Kidney (tissue), 14 donors: ENCODE results near the gene ARL3. TPM values are rescaled to one million over a fixed set of nuclear protein-coding genes. Genes with fewer than 3 reads are reported as not detected.
A peak's percentile ranks its signal among the peaks of the same experiment; 100 is the strongest.

ENCODE experiments used
- DNase-seq, 5 donors: peaks; one replicate each; pipeline ENCODE4 v3.0.0-alpha.2; 2013 to 2020
- FAIRE-seq: peaks from 2 replicates; lab custom pipeline; 2012; peaks lifted over from hg19 to GRCh38; lab: Jason Lieb, UNC
- H3K27ac ChIP-seq, 2 donors: one replicate each; pipeline ENCODE4 v1.7.0; 2013; ENCODE audit warnings: low read depth in 2 of 2, low read length in 2 of 2, inconsistent platforms in 1 of 2
- H3K27me3 ChIP-seq: one replicate; pipeline ENCODE4 v1.7.1; 2013; ENCODE audit warnings: low read length, inconsistent platforms; ENCODE audit not compliant: control insufficient read depth, insufficient read depth
- H3K36me3 ChIP-seq, 3 donors: one replicate each; pipeline versions ENCODE4 v1.7.0 to v1.7.1; 2013; ENCODE audit warnings: low read length in 3 of 3, control low read depth in 1 of 3, inconsistent platforms in 1 of 3; ENCODE audit not compliant: insufficient read depth in 3 of 3, control insufficient read depth in 2 of 3
- H3K4me1 ChIP-seq, 3 donors: one replicate each; pipeline versions ENCODE4 v1.7.0 to v1.7.1; 2013; ENCODE audit warnings: low read length in 3 of 3, inconsistent platforms in 1 of 3, low read depth in 1 of 3; ENCODE audit not compliant: control insufficient read depth in 2 of 3, insufficient read depth in 2 of 3
- H3K4me3 ChIP-seq, 3 donors: one replicate each; pipeline versions ENCODE4 v1.7.0 to v1.8.1; 2013; ENCODE audit warnings: low read length in 3 of 3, control low read depth in 1 of 3, inconsistent platforms in 1 of 3
- H3K9ac ChIP-seq, 3 donors: one replicate each; pipeline versions ENCODE4 v1.7.0 to v1.7.1; 2013; ENCODE audit warnings: low read length in 3 of 3, control low read depth in 1 of 3, inconsistent platforms in 1 of 3
- H3K9me3 ChIP-seq, 3 donors: one replicate each; pipeline versions ENCODE4 v1.7.0 to v1.7.1; 2013; ENCODE audit warnings: low read length in 3 of 3, control low read depth in 1 of 3, inconsistent platforms in 1 of 3; ENCODE audit not compliant: control insufficient read depth in 2 of 3, insufficient read depth in 1 of 3
- CTCF ChIP-seq: IDR thresholded peaks from 3 replicates; pipeline ENCODE4 v1.5.1; 2012; ENCODE audit warnings: mild to moderate bottlenecking, moderate library complexity, borderline replicate concordance; ENCODE audit not compliant: insufficient read depth; ENCODE audit errors: extremely low read depth
- intact Hi-C: fragments of 100-400 bp; cut with DNase I; formaldehyde crosslinking; loops from one replicate; pipeline ENCODE4 v1.11.1; 2022
- polyA plus RNA-seq: library from polyadenylated mRNA; stranded (reverse); fragments of 350-450 nt; fragmentation: Illumina TruSeq; extraction: RNeasy Lipid Tissue Mini Kit (QIAGEN cat#74804); gene quantifications from one replicate; pipeline ENCODE4 v1.2.3, GENCODE V29; 2014; ENCODE audit warnings: low read depth, low replicate concordance; ENCODE audit not compliant: insufficient read depth
- total RNA-seq: library from RNA; stranded (reverse); fragmentation: NEBNext Ultra II Directional; extraction: Animal tissue kit (Norgen Biotek cat#: 25700); gene quantifications from one replicate; pipeline ENCODE4 v1.2.1, GENCODE V29; 2021
- donor health status: control.
- donor health status: control.
- donor health status: control.
- donor health status: control.
- donor health status: control.
- donor health status: DM: yes; HTN: yes; CAD: no.
- donor health status: Normal renal cell carcinoma (clear cell type).

The ARL3 gene
- total and polyA plus RNA-seq, 2 donors from 2014 or later, result 16.3 to 28.8 TPM

- Histone ChIP-seq H3K27ac (peak overlapping the region; percentile 90 to 91), H3K9me3 (no peaks in the 10 kb centered on the region), H3K27me3 (no peaks in the 10 kb centered on the region), H3K36me3 (peaks cover 0 to 6% (median 5%) of the 10 kb centered on the region in 3 donors), H3K9ac (peak overlapping the region in 1 of 3 donors; percentile 43), H3K4me1 (peaks cover 10 to 53% (median 34%) of the 10 kb centered on the region in 3 donors), H3K4me3 (no peak overlapping the region)
- FAIRE-seq, result no peak
- no peak for TF ChIP-seq CTCF
- intact Hi-C loops, result no loop called here
- DNase-seq, result peak in 3 of 5 donors; percentile 53 to 94 (median 73)
Measured at GRCh38 chr10:102628451-102628911, 85.7 kb downstream of the ARL3 start.

- intact Hi-C loops, result no loop called here
- FAIRE-seq (no peak), DNase-seq (peak in 4 of 5 donors; percentile 55 to 89 (median 65))
- peaks cover 10 to 49% (median 34%) of the 10 kb centered on the region in 3 donors for H3K4me1 ChIP-seq
- H3K9me3 ChIP-seq, result no peaks in the 10 kb centered on the region
- H3K9ac ChIP-seq, result peak overlapping the region in 2 of 3 donors; percentile 31 to 43
- peaks cover 0 to 6% (median 5%) of the 10 kb centered on the region in 3 donors for H3K36me3 ChIP-seq
- TF ChIP-seq CTCF, result no peak
- no peak overlapping the region for H3K4me3 ChIP-seq
- H3K27me3 ChIP-seq, result no peaks in the 10 kb centered on the region
- H3K27ac ChIP-seq, result peak overlapping the region; percentile 90 to 91
Measured at GRCh38 chr10:102627736-102628293, 86.4 kb downstream of the ARL3 start.

DNA sequence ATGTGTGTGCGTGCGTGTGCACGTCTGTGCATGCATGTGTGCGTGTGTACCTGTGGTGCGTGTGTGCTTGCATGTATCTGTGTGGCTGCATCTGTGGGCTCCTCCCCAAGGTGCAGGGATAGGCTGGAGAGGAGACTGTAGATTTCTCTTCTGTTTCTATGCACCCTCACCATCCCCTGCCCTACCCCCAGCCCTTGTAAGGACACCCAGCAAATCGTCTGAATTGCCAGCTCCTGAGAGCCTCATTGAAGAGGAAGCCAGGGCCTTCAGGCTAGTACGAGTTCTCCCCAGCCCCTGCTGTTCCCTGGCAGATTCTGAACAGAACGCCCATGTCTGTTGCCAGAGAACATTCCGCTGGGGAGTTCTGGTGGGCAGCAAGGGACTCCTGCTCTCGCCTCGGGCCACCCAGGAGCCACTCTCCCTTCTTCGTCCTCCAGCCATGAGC, 86.9 kb downstream of the ARL3 start:
- Histone ChIP-seq H3K4me3 (no peak overlapping the region), H3K9ac (peak overlapping the region in 2 of 3 donors; percentile 29 to 31), H3K27me3 (no peaks in the 10 kb centered on the region), H3K36me3 (peaks cover 0 to 6% (median 5%) of the 10 kb centered on the region in 3 donors), H3K9me3 (no peaks in the 10 kb centered on the region), H3K27ac (peak overlapping the region; percentile 90 to 91), H3K4me1 (peaks cover 10 to 44% (median 34%) of the 10 kb centered on the region in 3 donors)
- FAIRE-seq (no peak), DNase-seq (peak in 1 of 5 donors; percentile 72)
- intact Hi-C loops, result no loop called here
- TF ChIP-seq CTCF, result no peak
